ENCODE results near the gene LRP1B.
A peak's percentile ranks its signal among the peaks of the same experiment; 100 is the strongest.

LRP1B gene

DNA sequence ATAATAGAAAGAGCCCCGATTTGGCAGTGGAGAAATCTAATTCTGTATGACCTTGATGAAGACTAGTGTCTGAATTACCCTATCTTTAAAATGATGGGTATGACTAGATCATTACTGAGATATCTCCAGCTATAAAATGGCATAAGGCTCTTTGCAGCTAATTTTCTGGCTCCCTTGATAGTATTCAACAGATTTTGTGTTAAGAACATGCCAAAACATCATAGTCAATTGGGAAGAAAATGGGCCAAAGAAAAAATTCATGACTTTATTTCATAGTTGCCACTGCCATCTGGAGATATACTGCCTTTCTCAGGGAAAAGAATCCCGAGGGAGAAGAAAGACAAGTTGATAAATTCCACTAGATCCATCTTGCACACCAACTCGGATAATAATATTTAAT lies 1618.7 kb downstream of the LRP1B start:
- TF ChIP-seq ISL1 (CRISPR knock-in tag; IDR thresholded peaks at IDR 0.05) (no peak), BACH2 (CRISPR knock-in tag; IDR thresholded peaks at IDR 0.05; ENCODE audit: borderline replicate concordance) (no peak), CSDC2 (CRISPR knock-in tag; IDR thresholded peaks at IDR 0.05) (no peak), PATZ1 (CRISPR knock-in tag; IDR thresholded peaks at IDR 0.05; ENCODE audit: borderline replicate concordance) (no peak), ZFP3 (CRISPR knock-in tag; IDR thresholded peaks at IDR 0.05) (no peak), RARB (CRISPR knock-in tag; IDR thresholded peaks at IDR 0.05) (no peak)
- no peak for ATAC-seq

GRCh38 chr2:140509765-140510164 lies 1621.1 kb downstream of the LRP1B start:
- no peak for ATAC-seq
- TF ChIP-seq SNAI2 (CRISPR knock-in tag; IDR thresholded peaks at IDR 0.05) = no peak

DNA sequence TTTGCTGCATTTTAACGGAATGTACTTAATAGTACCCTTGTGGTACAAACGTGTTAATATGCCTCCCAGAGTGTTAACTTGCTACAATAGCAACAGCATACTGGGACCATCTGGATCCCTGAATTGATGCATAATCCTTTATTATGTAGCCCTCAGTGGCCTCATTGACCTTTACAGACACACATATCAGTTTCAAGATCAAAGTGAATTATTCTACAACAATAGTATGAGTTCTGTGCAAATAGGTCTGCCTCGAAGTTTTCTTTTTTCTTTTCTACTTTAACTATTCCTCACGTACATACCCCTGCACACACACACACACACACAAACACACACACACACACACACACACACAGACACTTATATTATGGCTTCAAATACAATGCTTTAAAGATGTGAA lies 1622.1 kb downstream of the LRP1B start:
- ATAC-seq = no peak
- TF ChIP-seq TCF4 (CRISPR knock-in tag; IDR thresholded peaks at IDR 0.05; ENCODE audit: borderline replicate concordance) = no peak
- no peak for TF ChIP-seq TOX (CRISPR knock-in tag; IDR thresholded peaks at IDR 0.05; ENCODE audit: borderline replicate concordance)

- 0 out of 3 replicates have a peak, but pooled peaks have one; percentile 22 for ATAC-seq
- no peak for TF ChIP-seq ZC3H10 (CRISPR knock-in tag; IDR thresholded peaks at IDR 0.05)
- TF ChIP-seq BACH2 (CRISPR knock-in tag; IDR thresholded peaks at IDR 0.05; ENCODE audit: borderline replicate concordance) = no peak
- TF ChIP-seq OSR1 (CRISPR knock-in tag; IDR thresholded peaks at IDR 0.05) = no peak
- no peak for TF ChIP-seq TSHZ2 (CRISPR knock-in tag; IDR thresholded peaks at IDR 0.05)
- no peak for TF ChIP-seq SNAI2 (CRISPR knock-in tag; IDR thresholded peaks at IDR 0.05)
- TF ChIP-seq PATZ1 (CRISPR knock-in tag; IDR thresholded peaks at IDR 0.05; ENCODE audit: borderline replicate concordance) = no peak
Observed at GRCh38 chr2:140506606-140507005, 1624.2 kb downstream of the LRP1B start.

DNA sequence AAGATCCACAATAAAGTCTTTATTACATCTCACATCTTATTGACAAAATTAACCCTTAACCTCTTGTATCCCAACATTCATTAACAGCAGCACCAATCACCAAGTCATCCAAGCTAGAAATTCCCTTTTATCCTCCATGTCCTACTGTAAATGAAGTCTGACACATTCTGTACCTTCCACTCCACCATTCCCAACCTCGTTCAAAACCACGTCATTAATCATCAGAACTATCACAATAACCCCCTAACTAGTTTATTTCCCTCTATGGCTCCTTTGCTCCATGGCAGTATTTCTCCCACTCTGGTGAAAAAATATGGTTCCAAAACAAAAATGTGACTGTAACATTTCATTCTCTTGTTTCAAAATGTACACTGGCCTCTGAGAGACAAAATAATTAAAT lies 1626.2 kb downstream of the LRP1B start:
- TF ChIP-seq BACH2 (CRISPR knock-in tag; IDR thresholded peaks at IDR 0.05; ENCODE audit: borderline replicate concordance) (no peak), TCF4 (CRISPR knock-in tag; IDR thresholded peaks at IDR 0.05; ENCODE audit: borderline replicate concordance) (no peak), ZC3H10 (CRISPR knock-in tag; IDR thresholded peaks at IDR 0.05) (no peak), ZFP3 (CRISPR knock-in tag; IDR thresholded peaks at IDR 0.05) (no peak), PPARA (CRISPR knock-in tag; IDR thresholded peaks at IDR 0.05; ENCODE audit: borderline replicate concordance) (no peak), ARNTL (CRISPR knock-in tag; IDR thresholded peaks at IDR 0.05; ENCODE audit: borderline replicate concordance, low read depth) (no peak), GLIS3 (CRISPR knock-in tag; IDR thresholded peaks at IDR 0.05) (no peak), CSDC2 (CRISPR knock-in tag; IDR thresholded peaks at IDR 0.05) (no peak), TOX (CRISPR knock-in tag; IDR thresholded peaks at IDR 0.05; ENCODE audit: borderline replicate concordance) (no peak), RARB (CRISPR knock-in tag; IDR thresholded peaks at IDR 0.05) (no peak), POU6F1 (CRISPR knock-in tag; IDR thresholded peaks at IDR 0.05; ENCODE audit: borderline replicate concordance, low read depth) (no peak), SNAI2 (CRISPR knock-in tag; IDR thresholded peaks at IDR 0.05) (no peak)
- no peak for ATAC-seq

All from SK-N-SH treated with all-trans-retinoic acid at 6 μM for 48 hours (cell line).